WTC11 (cell line): ENCODE data around the gene LSM4.

Experiments
- ATF2 ChIP-seq: sonication (generic); formaldehyde crosslinking; IDR thresholded peaks from 2 replicates; pipeline ENCODE4 v1.8.1; 2022; ENCODE audit warnings: low read depth, missing genetic modification reagents, borderline replicate concordance
- CBFB ChIP-seq: sonication (generic); formaldehyde crosslinking; IDR thresholded peaks from 2 replicates; pipeline ENCODE4 v1.8.1; 2022; ENCODE audit warnings: mild to moderate bottlenecking, low read depth, missing genetic modification reagents
- CREB1 ChIP-seq: sonication (generic); formaldehyde crosslinking; IDR thresholded peaks from 2 replicates; pipeline ENCODE4 v1.8.0; 2023; ENCODE audit warnings: mild to moderate bottlenecking, missing genetic modification reagents
- CTCF ChIP-seq: fragments of 200-600 bp; IDR thresholded peaks from 2 replicates; pipeline ENCODE4 v1.8.0; 2022; ENCODE audit warnings: antibody characterized with exemption
- EMX1 ChIP-seq: fragments of 250-450 bp; sonication (Bioruptor Pico); IDR thresholded peaks from 2 replicates; pipeline ENCODE4 v1.8.0; 2021; ENCODE audit warnings: mild to moderate bottlenecking
- FOXK1 ChIP-seq: sonication (generic); formaldehyde crosslinking; IDR thresholded peaks from 2 replicates; pipeline ENCODE4 v1.8.0; 2022; ENCODE audit warnings: mild to moderate bottlenecking, moderate library complexity, missing genetic modification reagents
- IRF2 ChIP-seq: sonication (generic); formaldehyde crosslinking; IDR thresholded peaks from 2 replicates; pipeline ENCODE4 v1.8.0; 2022; ENCODE audit warnings: low read depth, missing genetic modification reagents, borderline replicate concordance
- MAX ChIP-seq: sonication (generic); formaldehyde crosslinking; IDR thresholded peaks from 2 replicates; pipeline ENCODE4 v1.8.0; 2022; ENCODE audit warnings: mild to moderate bottlenecking, missing genetic modification reagents
- MLX ChIP-seq: sonication (generic); formaldehyde crosslinking; IDR thresholded peaks from 2 replicates; pipeline ENCODE4 v1.8.1; 2023; ENCODE audit warnings: mild to moderate bottlenecking, missing genetic modification reagents, moderate library complexity
- PREB ChIP-seq: sonication (generic); formaldehyde crosslinking; IDR thresholded peaks from 2 replicates; pipeline ENCODE4 v1.8.1; 2022; ENCODE audit warnings: mild to moderate bottlenecking, missing genetic modification reagents, moderate library complexity, borderline replicate concordance
- TP53 ChIP-seq: sonication (generic); formaldehyde crosslinking; IDR thresholded peaks from 2 replicates; pipeline ENCODE4 v1.8.1; 2023; ENCODE audit warnings: mild to moderate bottlenecking, missing genetic modification reagents
- ZNF423 ChIP-seq: fragments of 250-450 bp; sonication (Bioruptor Pico); IDR thresholded peaks from 2 replicates; pipeline ENCODE4 v2.1.2; 2022; ENCODE audit warnings: mild to moderate bottlenecking, moderate library complexity

GRCh38 chr19:18336121-18336520 is 13.2 kb upstream of the LSM4 start:
- TF ChIP-seq MAX (CRISPR knock-in tag) (no peak), TP53 (no peak), CBFB (no peak), IRF2 (CRISPR knock-in tag) (no peak), CTCF (no peak), EMX1 (CRISPR knock-in tag) (no peak), MLX (CRISPR knock-in tag) (no peak), ATF2 (CRISPR knock-in tag) (no peak), PREB (CRISPR knock-in tag) (no peak), FOXK1 (CRISPR knock-in tag) (no peak), CREB1 (CRISPR knock-in tag) (no peak), ZNF423 (CRISPR knock-in tag) (no peak)
